DOHH2 (cell line): Measurements from ENCODE around the gene KRT82.

Source experiments
- CTCF ChIP-seq: fragments of 200-600 bp; sonication (generic); IDR thresholded peaks from one replicate; pipeline ENCODE4 v1.5.1; 2014; ENCODE audit warnings: antibody characterized with exemption, mild to moderate bottlenecking, low read depth, low read length; ENCODE audit not compliant: poor library complexity, severe bottlenecking
- EZH2phosphoT487 ChIP-seq: fragments of 200-600 bp; sonication (generic); IDR thresholded peaks from 2 replicates; pipeline ENCODE4 v1.6.1; 2017; ENCODE audit warnings: borderline replicate concordance, mild to moderate bottlenecking, antibody characterized with exemption, low read length, moderate library complexity, mixed read lengths

- TF ChIP-seq CTCF, result no peak
- TF ChIP-seq EZH2phosphoT487, result no peak
Measured at GRCh38 chr12:52403561-52403960, 2.6 kb downstream of the KRT82 start.
